Transverse colon (tissue), 4 donors: ENCODE data around the gene TMEM164. TPM values are rescaled to one million over a fixed set of nuclear protein-coding genes. Genes with fewer than 3 reads are reported as not detected.

Experiments
- DNase-seq: peaks from one replicate; pipeline ENCODE4 v3.0.0-alpha.2; 2019
- H3K27ac ChIP-seq, 4 donors: fragments of 200-600 bp; sonication (generic); 2 replicates each; pipeline ENCODE4 v1.5.1; 2016 to 2018; ENCODE audit warnings: inconsistent platforms in 4 of 4
- H3K27me3 ChIP-seq: fragments of 200-600 bp; sonication (generic); 2 replicates; pipeline ENCODE4 v1.5.1; 2017; ENCODE audit warnings: inconsistent platforms
- H3K36me3 ChIP-seq, 4 donors: fragments of 200-600 bp; sonication (generic); 2 replicates each; pipeline ENCODE4 v1.5.1; 2017 to 2019; ENCODE audit warnings: inconsistent platforms in 4 of 4
- H3K4me1 ChIP-seq, 4 donors: fragments of 200-600 bp; sonication (generic); 2 replicates each; pipeline ENCODE4 v1.5.1; 2017 to 2020; ENCODE audit warnings: inconsistent platforms in 4 of 4
- H3K4me3 ChIP-seq, 4 donors: fragments of 200-600 bp; sonication (generic); 1 replicate in 1 of 4; 2 replicates in 3 of 4; pipeline versions ENCODE4 v1.5.1 to v1.6.1; 2017 to 2019; ENCODE audit warnings: inconsistent platforms in 4 of 4
- H3K9me3 ChIP-seq, 2 donors: fragments of 200-600 bp; sonication (generic); 2 replicates each; pipeline ENCODE4 v1.5.1; 2017 to 2019; ENCODE audit warnings: inconsistent platforms in 2 of 2
- EP300 ChIP-seq: sonication (generic); formaldehyde crosslinking; IDR thresholded peaks from one replicate; pipeline ENCODE4 v1.6.1; 2017; ENCODE audit warnings: antibody characterized with exemption, low read depth
- POLR2A ChIP-seq: fragments of 450-650 bp; IDR thresholded peaks from one replicate; pipeline ENCODE4 v1.6.1; 2016; ENCODE audit warnings: antibody characterized with exemption, mild to moderate bottlenecking, moderate library complexity
- POLR2AphosphoS5 ChIP-seq, 3 donors: sonication (generic); formaldehyde crosslinking; IDR thresholded peaks; one replicate each; pipeline ENCODE4 v1.6.1; 2016; ENCODE audit warnings: antibody characterized with exemption in 3 of 3
- WGBS, 2 donors: methylation state at CpG; one replicate each; pipeline ENCODE4 v1.1.5; 2018; ENCODE audit warnings: low coverage in 1 of 2; 5-methylcytosine and 5-hydroxymethylcytosine counted together
- in situ Hi-C, 4 donors: fragments of 200-750 bp; cut with MboI; loops; one replicate each; pipeline versions ENCODE4 v1.15.0 to v1.15.1; 2017; ENCODE audit warnings: low sequenced_read_pairs in 3 of 4, low pct_ligation_motif_present in 1 of 4, low pct_unique_long_range_greater_than_20kb in 1 of 4
- intact Hi-C: fragments of 100-400 bp; cut with DNase I; formaldehyde crosslinking; loops from one replicate; pipeline ENCODE4 v1.15.1; 2023; ENCODE audit warnings: low total_unique reads
- total RNA-seq, 4 donors: library from RNA; depleted of rRNA; stranded (reverse); fragments of >200 nt; gene quantifications; one replicate each; pipeline ENCODE4 v1.1.0, GENCODE V29; 2016
- TF ChIP-seq, protein P1 (sequence below), 5 experiments: fragments of 200-600 bp in 3 of 5; fragments of 450-650 bp in 2 of 5; sonication (generic) in 3 of 5; IDR thresholded peaks; 1 replicate in 2 of 5; 2 replicates in 3 of 5; pipeline ENCODE4 v1.5.1; 2016 to 2017; ENCODE audit warnings: antibody characterized with exemption in 5 of 5, inconsistent platforms in 3 of 5, mild to moderate bottlenecking in 2 of 5, moderate library complexity in 1 of 5

Gene TMEM164
- total RNA-seq, 4 donors from 2014 or later = 19.5 to 112 (median 91.3) TPM

DNA sequence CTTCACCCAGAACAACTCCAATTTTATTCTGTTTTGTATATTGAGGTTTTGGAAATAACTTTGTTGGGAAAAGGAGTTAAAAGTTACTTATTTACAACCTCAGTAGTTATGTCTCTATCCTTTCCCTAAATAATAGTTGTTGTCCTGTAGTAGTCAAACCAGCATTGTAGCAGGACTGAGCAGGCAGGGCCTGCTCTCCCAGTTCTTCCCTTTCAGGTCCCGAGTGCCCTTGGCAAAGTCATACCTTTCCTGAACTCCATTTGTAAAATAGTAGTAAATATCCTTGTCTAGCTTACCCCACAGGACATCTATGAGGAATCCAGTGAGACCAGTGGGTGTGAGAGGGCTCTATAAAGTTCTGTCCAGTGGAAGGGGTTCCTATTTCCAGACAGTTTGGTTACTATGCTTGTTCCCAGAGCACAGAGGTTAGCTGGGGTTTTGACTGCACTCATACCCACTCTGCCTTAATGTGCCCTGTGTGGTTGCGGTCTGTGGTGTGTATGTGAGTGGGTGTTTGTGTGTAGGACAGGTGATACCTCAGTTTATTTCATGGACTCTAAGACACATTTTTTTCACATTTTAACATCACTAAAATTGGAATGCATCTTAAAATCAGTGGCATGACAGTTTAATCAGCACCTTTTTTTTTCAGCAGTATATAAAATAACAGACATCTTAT lies 178.7 kb downstream of the TMEM164 start:
- no peaks in the 10 kb centered on the region for H3K9me3 ChIP-seq
- 65% methylated on average over 2 of the region's 2 CpGs; no CpG with 5 or more reads in 1 of the 2 donors for WGBS, 2 donors
- no peaks in the 10 kb centered on the region for H3K36me3 ChIP-seq
- intact Hi-C loops (no loop called here), in situ Hi-C loops (no loop called here)
- no peak for TF ChIP-seq POLR2AphosphoS5 (IDR thresholded peaks at IDR 0.05)
- DNase-seq = no peak
- no peak overlapping the region for H3K27ac ChIP-seq
- H3K27me3 ChIP-seq = no peaks in the 10 kb centered on the region
- no peak overlapping the region for H3K4me3 ChIP-seq
- H3K4me1 ChIP-seq = no peaks in the 10 kb centered on the region

DNA sequence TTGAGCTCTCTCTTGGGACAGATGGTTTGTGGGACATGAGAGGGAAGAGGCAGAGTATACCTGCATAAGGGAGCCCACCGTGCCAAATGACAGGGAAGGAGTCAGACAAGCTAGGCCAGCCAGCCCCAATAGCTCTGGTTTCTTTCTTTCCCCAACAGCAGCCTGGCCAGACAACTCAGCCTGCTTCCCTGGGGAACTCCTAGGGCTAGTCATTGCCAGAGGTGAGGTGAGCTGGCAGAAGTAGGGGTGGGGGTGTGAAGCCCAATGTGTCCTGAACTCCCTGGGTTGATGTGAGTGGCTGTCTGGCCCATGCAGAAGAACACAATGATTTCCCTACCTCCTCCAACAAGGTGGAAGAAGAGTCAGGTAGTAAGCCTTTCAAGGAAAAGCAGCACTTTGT lies 179.4 kb downstream of the TMEM164 start:
- H3K4me3 ChIP-seq = no peak overlapping the region
- H3K27me3 ChIP-seq = no peaks in the 10 kb centered on the region
- intact Hi-C loops = no loop called here
- WGBS, 2 donors = 65% methylated on average over 1 of the region's 1 CpG; no CpG with 5 or more reads in 1 of the 2 donors
- no peak overlapping the region for H3K27ac ChIP-seq
- DNase-seq = no peak
- no peaks in the 10 kb centered on the region for H3K4me1 ChIP-seq
- H3K36me3 ChIP-seq = no peaks in the 10 kb centered on the region
- no peaks in the 10 kb centered on the region for H3K9me3 ChIP-seq
- in situ Hi-C loops = no loop called here
- TF ChIP-seq, protein P1, sequence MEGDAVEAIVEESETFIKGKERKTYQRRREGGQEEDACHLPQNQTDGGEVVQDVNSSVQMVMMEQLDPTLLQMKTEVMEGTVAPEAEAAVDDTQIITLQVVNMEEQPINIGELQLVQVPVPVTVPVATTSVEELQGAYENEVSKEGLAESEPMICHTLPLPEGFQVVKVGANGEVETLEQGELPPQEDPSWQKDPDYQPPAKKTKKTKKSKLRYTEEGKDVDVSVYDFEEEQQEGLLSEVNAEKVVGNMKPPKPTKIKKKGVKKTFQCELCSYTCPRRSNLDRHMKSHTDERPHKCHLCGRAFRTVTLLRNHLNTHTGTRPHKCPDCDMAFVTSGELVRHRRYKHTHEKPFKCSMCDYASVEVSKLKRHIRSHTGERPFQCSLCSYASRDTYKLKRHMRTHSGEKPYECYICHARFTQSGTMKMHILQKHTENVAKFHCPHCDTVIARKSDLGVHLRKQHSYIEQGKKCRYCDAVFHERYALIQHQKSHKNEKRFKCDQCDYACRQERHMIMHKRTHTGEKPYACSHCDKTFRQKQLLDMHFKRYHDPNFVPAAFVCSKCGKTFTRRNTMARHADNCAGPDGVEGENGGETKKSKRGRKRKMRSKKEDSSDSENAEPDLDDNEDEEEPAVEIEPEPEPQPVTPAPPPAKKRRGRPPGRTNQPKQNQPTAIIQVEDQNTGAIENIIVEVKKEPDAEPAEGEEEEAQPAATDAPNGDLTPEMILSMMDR (IDR thresholded peaks at IDR 0.05) = no peak
- TF ChIP-seq POLR2A (no peak), EP300 (no peak), POLR2AphosphoS5 (IDR thresholded peaks at IDR 0.05) (no peak)

DNA sequence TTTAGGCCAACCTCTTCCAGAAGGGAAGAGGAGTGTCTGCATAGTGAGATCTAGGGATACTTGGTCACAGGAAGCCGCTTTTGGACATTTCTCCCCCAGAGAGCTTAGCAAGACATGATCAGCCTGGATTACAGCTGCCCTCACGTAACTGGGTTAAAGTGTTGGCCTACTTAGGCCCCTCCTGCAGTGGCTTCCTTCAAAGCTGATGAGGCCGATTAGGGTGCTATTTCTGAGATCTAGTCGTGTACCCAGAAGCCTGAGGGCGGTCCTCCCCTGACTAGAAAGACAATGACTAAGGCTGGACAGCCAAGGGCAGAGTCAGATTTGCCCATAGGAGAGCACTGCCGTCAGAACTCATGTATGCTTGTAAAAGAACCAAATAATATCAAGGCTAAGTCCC lies 180.0 kb downstream of the TMEM164 start:
- Histone ChIP-seq H3K27me3 (no peaks in the 10 kb centered on the region), H3K9me3 (no peaks in the 10 kb centered on the region), H3K27ac (no peak overlapping the region), H3K36me3 (no peaks in the 10 kb centered on the region), H3K4me1 (no peaks in the 10 kb centered on the region), H3K4me3 (no peak overlapping the region)
- DNase-seq = no peak
- 80 to 87% methylated on average over 1 to 6 of the region's 6 CpGs for WGBS, 2 donors
- no peak for TF ChIP-seq POLR2A
- no peak for TF ChIP-seq EP300
- TF ChIP-seq, protein P1 (IDR thresholded peaks at IDR 0.05) = no peak
- TF ChIP-seq POLR2AphosphoS5 (IDR thresholded peaks at IDR 0.05) = no peak
- intact Hi-C loops = no loop called here
- in situ Hi-C loops = no loop called here

DNA sequence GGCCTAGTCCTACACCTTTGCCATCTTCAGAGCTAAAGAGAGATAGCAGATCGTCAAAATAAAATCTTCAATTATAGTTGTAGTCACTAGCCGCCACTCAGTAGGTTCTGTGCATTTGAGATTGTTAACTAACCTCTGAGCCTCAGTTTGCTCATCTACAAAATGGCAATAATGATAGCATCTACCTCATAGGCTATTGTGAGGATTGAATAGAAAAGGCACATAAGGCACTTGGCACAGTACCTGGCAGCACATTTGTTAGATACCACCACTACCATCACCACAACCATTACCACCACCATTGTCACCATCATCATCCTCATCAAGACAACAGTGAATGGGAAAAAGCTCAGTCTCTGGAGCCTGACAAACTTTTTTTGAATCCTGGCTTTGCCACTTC lies 180.4 kb downstream of the TMEM164 start:
- TF ChIP-seq, protein P1 (IDR thresholded peaks at IDR 0.05) = no peak
- TF ChIP-seq EP300 = no peak
- TF ChIP-seq POLR2A = no peak
- no peak for TF ChIP-seq POLR2AphosphoS5 (IDR thresholded peaks at IDR 0.05)
- no peaks in the 10 kb centered on the region for H3K4me1 ChIP-seq
- DNase-seq = no peak
- no peak overlapping the region for H3K4me3 ChIP-seq
- intact Hi-C loops (no loop called here), in situ Hi-C loops (no loop called here)
- H3K27me3 ChIP-seq = no peaks in the 10 kb centered on the region
- H3K36me3 ChIP-seq = no peaks in the 10 kb centered on the region
- no peak overlapping the region for H3K27ac ChIP-seq
- 82% methylated on average over 2 of the region's 2 CpGs; no CpG with 5 or more reads in 1 of the 2 donors for WGBS, 2 donors
- no peaks in the 10 kb centered on the region for H3K9me3 ChIP-seq
